K562 (cell line): ENCODE measurements around the gene MTG1. TPM values are rescaled to one million over a fixed set of nuclear protein-coding genes. Genes with fewer than 3 reads are reported as not detected.

ENCODE experiments used
- ATAC-seq: fragments of 200-7000 bp; cut with Tn5 transposase; 3 replicates; pipeline ENCODE4 v1.9.1; 2020; ENCODE audit warnings: moderate library complexity
- BruUV-seq: library from RNA; stranded (reverse); fragments of 400-500 nt; replicated peaks from 2 replicates; lab custom pipeline; 2021; lab: Mats Ljungman, UMichigan
- CTCF ChIA-PET: fragments of 300-600 bp; formaldehyde crosslinking; extraction: SDS; loops from one replicate; lab custom pipeline; 2021; ENCODE audit warnings: low intra/inter-chr PET ratio; lab: Yijun Ruan, JAX
- POLR2A ChIA-PET: fragments of 300-600, 350-650 bp; sonication (Branson Sonifier 250); formaldehyde crosslinking; extraction: SDS; loops from one replicate; lab custom pipeline; 2021; ENCODE audit warnings: antibody characterized with exemption, inconsistent platforms; lab: Yijun Ruan, JAX
- DNase-seq, 4 experiments: peaks; one replicate each; pipeline versions ENCODE4 v3.0.0 to v3.0.0-alpha.2; 2011 to 2018; ENCODE audit warnings: low spot score in 3 of 4, mixed read lengths in 3 of 4; ENCODE audit errors: extremely low read depth in 1 of 4
- FAIRE-seq: peaks from 2 replicates; lab custom pipeline; 2011; peaks lifted over from hg19 to GRCh38; lab: Jason Lieb, UNC
- H2AFZ ChIP-seq: 2 replicates; pipeline ENCODE4 v1.6.0; 2011; ENCODE audit warnings: low read depth, low read length, control low read depth, inconsistent platforms
- H3K27ac ChIP-seq: fragments of 200-600 bp; 3 replicates; pipeline ENCODE4 v1.8.0; 2011; ENCODE audit warnings: low read depth, mild to moderate bottlenecking, control low read depth, inconsistent platforms, low read length, moderate library complexity, mixed read lengths; ENCODE audit errors: extremely low read depth
- H3K27me3 ChIP-seq, 2 experiments: fragments of 300-600 bp in 1 of 2; 2 replicates in 1 of 2; 3 replicates in 1 of 2; pipeline versions ENCODE4 v1.6.0 to v1.8.0; 2011; ENCODE audit warnings: inconsistent platforms in 2 of 2, low read length in 2 of 2, mild to moderate bottlenecking in 1 of 2, mixed read lengths in 1 of 2, moderate library complexity in 1 of 2; ENCODE audit not compliant: control insufficient read depth in 2 of 2, insufficient read depth in 2 of 2
- H3K36me3 ChIP-seq: fragments of 300-600 bp; 3 replicates; pipeline ENCODE4 v1.8.0; 2011; ENCODE audit warnings: mild to moderate bottlenecking, low read length, inconsistent platforms; ENCODE audit not compliant: control insufficient read depth, insufficient read depth
- H3K4me1 ChIP-seq, 2 experiments: fragments of 200-600 bp in 1 of 2; replicated peaks in 1 of 2; 2 replicates in 1 of 2; 3 replicates in 1 of 2; pipeline versions ENCODE4 v1.5.1 to v1.8.0; 2011; ENCODE audit warnings: inconsistent platforms in 2 of 2, low read length in 2 of 2, mild to moderate bottlenecking in 1 of 2, mixed read lengths in 1 of 2, moderate library complexity in 1 of 2; ENCODE audit not compliant: control insufficient read depth in 2 of 2, insufficient read depth in 2 of 2
- H3K4me2 ChIP-seq: 2 replicates; pipeline ENCODE4 v1.6.1; 2011; ENCODE audit warnings: low read length, control low read depth, inconsistent platforms, mixed read lengths; ENCODE audit not compliant: insufficient read depth
- H3K4me3 ChIP-seq: fragments of 200-600 bp; sonication (generic), shearing (Covaris generic); 2 replicates; pipeline ENCODE4 v1.5.1; 2016; ENCODE audit warnings: control low read depth, inconsistent platforms
- H3K79me2 ChIP-seq: fragments of 200-600 bp; 3 replicates; pipeline ENCODE4 v1.8.0; 2011; ENCODE audit warnings: low read length, inconsistent platforms; ENCODE audit not compliant: control insufficient read depth, insufficient read depth
- H3K9ac ChIP-seq, 2 experiments: 2 replicates each; pipeline versions ENCODE4 v1.6.0 to v1.6.1; 2011; ENCODE audit warnings: low read depth in 2 of 2, low read length in 2 of 2, control low read depth in 1 of 2, inconsistent platforms in 1 of 2, mild to moderate bottlenecking in 1 of 2, mixed read lengths in 1 of 2; ENCODE audit not compliant: insufficient read depth in 1 of 2
- H3K9me1 ChIP-seq: one replicate; pipeline ENCODE4 v1.6.0; 2011; ENCODE audit warnings: inconsistent platforms, mild to moderate bottlenecking, low read length, moderate library complexity; ENCODE audit not compliant: control insufficient read depth, insufficient read depth
- H3K9me3 ChIP-seq: replicated peaks from 2 replicates; pipeline ENCODE4 v1.5.1; 2011; ENCODE audit warnings: low read depth, low read length, inconsistent platforms; ENCODE audit not compliant: control insufficient read depth, insufficient read depth
- H4K20me1 ChIP-seq: replicated peaks from 2 replicates; pipeline ENCODE4 v1.6.1; 2011; ENCODE audit warnings: low read length, inconsistent platforms, mixed read lengths; ENCODE audit not compliant: control insufficient read depth, insufficient read depth
- BRCA1 ChIP-seq, 2 experiments: fragments of 450-650 bp in 1 of 2; sonication (generic) in 1 of 2; formaldehyde crosslinking in 1 of 2; IDR thresholded peaks; 2 replicates each; pipeline versions ENCODE4 v1.5.0 to v1.6.1; 2017 to 2020; ENCODE audit warnings: mild to moderate bottlenecking in 1 of 2, missing genetic modification reagents in 1 of 2
- CBX8 ChIP-seq: fragments of 200-600 bp; sonication (generic); IDR thresholded peaks from 2 replicates; pipeline ENCODE4 v1.6.1; 2012; ENCODE audit warnings: borderline replicate concordance, mixed run types, low read depth, mild to moderate bottlenecking, moderate library complexity, mixed read lengths, low read length, control low read depth, inconsistent platforms; ENCODE audit not compliant: poor library complexity, severe bottlenecking; ENCODE audit errors: extremely low read depth
- DNMT1 ChIP-seq: fragments of 450-650 bp; IDR thresholded peaks from 2 replicates; pipeline ENCODE4 v1.6.1; 2016; ENCODE audit warnings: antibody characterized with exemption, mild to moderate bottlenecking
- ERF ChIP-seq: fragments of 450-650 bp; formaldehyde crosslinking; IDR thresholded peaks from 2 replicates; pipeline ENCODE4 v1.4.0; 2020; ENCODE audit warnings: mild to moderate bottlenecking, mixed read lengths
- RUNX1 ChIP-seq: sonication (generic); IDR thresholded peaks from 2 replicates; pipeline ENCODE4 v1.6.1; 2016; ENCODE audit warnings: antibody characterized with exemption, low read depth
- TBP ChIP-seq: optimal IDR thresholded peaks from 2 replicates; pipeline ENCODE3; 2011; ENCODE audit warnings: low read depth, low read length, improper control_type of control experiment
- ZFP30 ChIP-seq: fragments of 250-450 bp; sonication (Bioruptor Pico); IDR thresholded peaks from 2 replicates; pipeline ENCODE4 v1.8.0; 2022; ENCODE audit warnings: moderate library complexity, mild to moderate bottlenecking, inconsistent platforms, borderline replicate concordance
- ZNF311 ChIP-seq: fragments of 250-450 bp; sonication (Bioruptor Pico); IDR thresholded peaks from 2 replicates; pipeline ENCODE4 v1.4.0; 2020; ENCODE audit warnings: mild to moderate bottlenecking, moderate library complexity
- ZNF324 ChIP-seq: fragments of 250-450 bp; sonication (Bioruptor Pico); IDR thresholded peaks from 2 replicates; pipeline ENCODE4 v1.4.0; 2020; ENCODE audit warnings: mild to moderate bottlenecking
- WGBS: fragments of 100-300 bp; shearing (Covaris generic); methylation state at CpG from one replicate; pipeline ENCODE4 v1.1.6; 2016; ENCODE audit warnings: low coverage, mixed read lengths; ENCODE audit not compliant: insufficient coverage; ENCODE audit errors: missing lambda C conversion rate; 5-methylcytosine and 5-hydroxymethylcytosine counted together
- in situ Hi-C: fragments of 300-500 bp; cut with MboI; formaldehyde crosslinking; loops from 4 replicates; pipeline ENCODE4 v1.15.0; 2018; ENCODE audit warnings: inconsistent platforms, mixed read lengths
- intact Hi-C: fragments of 100-400 bp; cut with micrococcal nuclease; formaldehyde crosslinking; loops from 2 replicates; pipeline ENCODE4 v1.14.2; 2022
- polyA plus RNA-seq, 8 experiments: library from polyadenylated mRNA; depleted of rRNA in 4 of 8; stranded (reverse) in 5 of 8; unstranded in 3 of 8; fragments of >200 nt; fragmentation: Nextera tagmentation in 2 of 8; fragmentation: Illumina TruSeq in 1 of 8; extraction: Ambion mirVana in 2 of 8; extraction: Trizol in 1 of 8; gene quantifications; 2 replicates each; pipeline versions ENCODE4 v1.2.1 to v1.2.3, GENCODE V29; 2011 to 2014; ENCODE audit warnings: inconsistent platforms in 1 of 8, missing spikeins in 1 of 8
- total RNA-seq, 7 experiments: library from RNA; depleted of rRNA in 6 of 7; stranded (reverse); fragments of >200 nt in 6 of 7; fragmentation: Illumina TruSeq in 2 of 7; extraction: Trizol in 2 of 7; gene quantifications; 2 replicates each; pipeline versions ENCODE4 v1.2.1 to v1.2.3, GENCODE V29; 2011 to 2021; ENCODE audit warnings: low replicate concordance in 1 of 7
- TF ChIP-seq, protein P1 (sequence below): IDR thresholded peaks from 2 replicates; pipeline ENCODE4 v1.6.1; 2011; ENCODE audit not compliant: insufficient read length; ENCODE audit errors: extremely low read depth
- TF ChIP-seq, protein P2 (sequence below): sonication (generic); formaldehyde crosslinking; IDR thresholded peaks from 2 replicates; pipeline ENCODE4 v1.4.0; 2020; ENCODE audit warnings: mild to moderate bottlenecking, missing genetic modification reagents
- TF ChIP-seq, protein P3 (sequence below): sonication (generic); formaldehyde crosslinking; IDR thresholded peaks from 2 replicates; pipeline ENCODE4 v1.8.0; 2023; ENCODE audit warnings: missing genetic modification reagents, mild to moderate bottlenecking, borderline replicate concordance

Gene MTG1
- total and polyA plus RNA-seq, 9 of the 15 experiments (the other 6 are each of a cell fraction or from before 2014, with no cell fraction given), result 2.8 to 28.2 (median 15.4) TPM

DNA sequence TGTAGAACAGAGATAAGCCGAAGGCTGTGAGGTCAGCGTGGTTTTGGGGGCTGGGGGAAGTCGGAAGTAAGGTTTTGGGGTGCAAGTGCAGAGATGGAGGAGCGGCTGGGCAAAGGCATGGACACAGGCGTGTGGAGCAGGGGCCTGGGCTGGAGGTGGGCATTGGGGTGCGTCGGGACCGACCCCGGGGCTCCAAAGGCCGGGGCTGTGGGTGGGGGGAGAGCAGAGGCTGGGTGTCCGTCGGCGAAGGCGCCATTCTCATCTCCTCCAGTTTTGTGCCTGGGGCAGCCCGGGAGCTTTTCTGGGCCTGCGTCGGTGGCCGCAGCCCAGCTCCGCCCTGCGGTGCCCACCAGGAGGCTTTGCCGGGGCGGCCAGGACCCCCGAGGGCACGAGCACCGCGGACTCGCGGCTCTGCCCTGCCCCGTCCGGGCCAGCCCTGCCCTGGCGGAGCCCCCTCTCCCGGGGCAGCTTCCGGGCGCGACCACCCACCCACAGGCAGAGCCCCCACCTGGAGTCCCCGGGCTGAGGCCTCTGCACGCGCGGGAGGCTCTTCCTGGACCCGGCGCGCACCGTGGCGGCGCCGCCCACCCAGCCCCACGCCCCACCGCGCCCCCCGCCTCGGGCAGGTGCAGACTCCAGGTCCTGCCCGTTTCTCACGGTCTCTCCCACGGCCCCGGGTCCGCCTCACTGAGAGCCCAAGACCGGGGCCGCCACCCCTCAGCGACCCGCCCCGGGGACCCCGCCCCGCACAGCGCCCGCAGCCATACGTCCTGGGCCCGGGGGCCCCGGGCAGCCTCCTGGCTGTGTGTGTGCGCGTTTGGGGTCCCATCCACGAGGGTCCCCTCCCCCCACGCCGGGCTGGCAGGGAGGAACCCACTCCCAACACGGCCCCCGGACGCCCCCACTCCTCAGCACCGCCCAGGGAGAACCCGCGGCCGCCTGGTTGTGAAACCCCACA is 52.1 kb downstream of the MTG1 start:
- ChIA-PET POLR2A (interaction anchor here (0.5 kb wide), 1 partner anchor 12 kb away, joined by 3 read pairs; no protein-coding TSS in a partner anchor), CTCF (no interaction called here)
- FAIRE-seq, result no peak
- H3K27me3 ChIP-seq, result no peaks in the 10 kb centered on the region; a peak in 1 of 5 replicates
- no peaks in the 10 kb centered on the region for H3K9me1 ChIP-seq
- no peak overlapping the region for H2AFZ ChIP-seq
- intact Hi-C loops (no loop called here), in situ Hi-C loops (no loop called here)
- DNase-seq, result no peak
- no peak for ATAC-seq
- no peaks in the 10 kb centered on the region for H3K79me2 ChIP-seq
- no peak overlapping the region for H3K4me2 ChIP-seq
- H3K27ac ChIP-seq, result no peak overlapping the region
- H3K9me3 ChIP-seq, result peaks cover 4% of the 10 kb centered on the region; the same call in 1 of the 2 replicates
- H4K20me1 ChIP-seq, result no peaks in the 10 kb centered on the region
- H3K4me3 ChIP-seq, result no peak overlapping the region
- H3K36me3 ChIP-seq, result no peaks in the 10 kb centered on the region
- no peak overlapping the region for H3K9ac ChIP-seq
- BruUV-seq, result no TSS peak
- 29% methylated on average over 28 of the region's 80 CpGs for WGBS
- H3K4me1 ChIP-seq, result peaks cover 0 to 12% of the 10 kb centered on the region in 2 experiments; a peak in 1 of 5 replicates
- TF ChIP-seq, protein P1, sequence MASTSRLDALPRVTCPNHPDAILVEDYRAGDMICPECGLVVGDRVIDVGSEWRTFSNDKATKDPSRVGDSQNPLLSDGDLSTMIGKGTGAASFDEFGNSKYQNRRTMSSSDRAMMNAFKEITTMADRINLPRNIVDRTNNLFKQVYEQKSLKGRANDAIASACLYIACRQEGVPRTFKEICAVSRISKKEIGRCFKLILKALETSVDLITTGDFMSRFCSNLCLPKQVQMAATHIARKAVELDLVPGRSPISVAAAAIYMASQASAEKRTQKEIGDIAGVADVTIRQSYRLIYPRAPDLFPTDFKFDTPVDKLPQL, result no peak
- TF ChIP-seq TBP (no peak), RUNX1 (no peak), ZFP30 (CRISPR knock-in tag) (no peak), BRCA1 (IDR thresholded peaks at IDR 0.05) (no peak), BRCA1 (CRISPR knock-in tag; IDR thresholded peaks at IDR 0.05) (no peak), CBX8 (no peak), ZNF324 (CRISPR knock-in tag) (no peak), ERF (CRISPR knock-in tag) (no peak), ZNF311 (CRISPR knock-in tag) (no peak), DNMT1 (no peak)
- TF ChIP-seq, protein P2, sequence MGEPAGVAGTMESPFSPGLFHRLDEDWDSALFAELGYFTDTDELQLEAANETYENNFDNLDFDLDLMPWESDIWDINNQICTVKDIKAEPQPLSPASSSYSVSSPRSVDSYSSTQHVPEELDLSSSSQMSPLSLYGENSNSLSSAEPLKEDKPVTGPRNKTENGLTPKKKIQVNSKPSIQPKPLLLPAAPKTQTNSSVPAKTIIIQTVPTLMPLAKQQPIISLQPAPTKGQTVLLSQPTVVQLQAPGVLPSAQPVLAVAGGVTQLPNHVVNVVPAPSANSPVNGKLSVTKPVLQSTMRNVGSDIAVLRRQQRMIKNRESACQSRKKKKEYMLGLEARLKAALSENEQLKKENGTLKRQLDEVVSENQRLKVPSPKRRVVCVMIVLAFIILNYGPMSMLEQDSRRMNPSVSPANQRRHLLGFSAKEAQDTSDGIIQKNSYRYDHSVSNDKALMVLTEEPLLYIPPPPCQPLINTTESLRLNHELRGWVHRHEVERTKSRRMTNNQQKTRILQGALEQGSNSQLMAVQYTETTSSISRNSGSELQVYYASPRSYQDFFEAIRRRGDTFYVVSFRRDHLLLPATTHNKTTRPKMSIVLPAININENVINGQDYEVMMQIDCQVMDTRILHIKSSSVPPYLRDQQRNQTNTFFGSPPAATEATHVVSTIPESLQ, result no peak
- TF ChIP-seq, protein P3, sequence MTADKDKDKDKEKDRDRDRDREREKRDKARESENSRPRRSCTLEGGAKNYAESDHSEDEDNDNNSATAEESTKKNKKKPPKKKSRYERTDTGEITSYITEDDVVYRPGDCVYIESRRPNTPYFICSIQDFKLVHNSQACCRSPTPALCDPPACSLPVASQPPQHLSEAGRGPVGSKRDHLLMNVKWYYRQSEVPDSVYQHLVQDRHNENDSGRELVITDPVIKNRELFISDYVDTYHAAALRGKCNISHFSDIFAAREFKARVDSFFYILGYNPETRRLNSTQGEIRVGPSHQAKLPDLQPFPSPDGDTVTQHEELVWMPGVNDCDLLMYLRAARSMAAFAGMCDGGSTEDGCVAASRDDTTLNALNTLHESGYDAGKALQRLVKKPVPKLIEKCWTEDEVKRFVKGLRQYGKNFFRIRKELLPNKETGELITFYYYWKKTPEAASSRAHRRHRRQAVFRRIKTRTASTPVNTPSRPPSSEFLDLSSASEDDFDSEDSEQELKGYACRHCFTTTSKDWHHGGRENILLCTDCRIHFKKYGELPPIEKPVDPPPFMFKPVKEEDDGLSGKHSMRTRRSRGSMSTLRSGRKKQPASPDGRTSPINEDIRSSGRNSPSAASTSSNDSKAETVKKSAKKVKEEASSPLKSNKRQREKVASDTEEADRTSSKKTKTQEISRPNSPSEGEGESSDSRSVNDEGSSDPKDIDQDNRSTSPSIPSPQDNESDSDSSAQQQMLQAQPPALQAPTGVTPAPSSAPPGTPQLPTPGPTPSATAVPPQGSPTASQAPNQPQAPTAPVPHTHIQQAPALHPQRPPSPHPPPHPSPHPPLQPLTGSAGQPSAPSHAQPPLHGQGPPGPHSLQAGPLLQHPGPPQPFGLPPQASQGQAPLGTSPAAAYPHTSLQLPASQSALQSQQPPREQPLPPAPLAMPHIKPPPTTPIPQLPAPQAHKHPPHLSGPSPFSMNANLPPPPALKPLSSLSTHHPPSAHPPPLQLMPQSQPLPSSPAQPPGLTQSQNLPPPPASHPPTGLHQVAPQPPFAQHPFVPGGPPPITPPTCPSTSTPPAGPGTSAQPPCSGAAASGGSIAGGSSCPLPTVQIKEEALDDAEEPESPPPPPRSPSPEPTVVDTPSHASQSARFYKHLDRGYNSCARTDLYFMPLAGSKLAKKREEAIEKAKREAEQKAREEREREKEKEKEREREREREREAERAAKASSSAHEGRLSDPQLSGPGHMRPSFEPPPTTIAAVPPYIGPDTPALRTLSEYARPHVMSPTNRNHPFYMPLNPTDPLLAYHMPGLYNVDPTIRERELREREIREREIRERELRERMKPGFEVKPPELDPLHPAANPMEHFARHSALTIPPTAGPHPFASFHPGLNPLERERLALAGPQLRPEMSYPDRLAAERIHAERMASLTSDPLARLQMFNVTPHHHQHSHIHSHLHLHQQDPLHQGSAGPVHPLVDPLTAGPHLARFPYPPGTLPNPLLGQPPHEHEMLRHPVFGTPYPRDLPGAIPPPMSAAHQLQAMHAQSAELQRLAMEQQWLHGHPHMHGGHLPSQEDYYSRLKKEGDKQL (CRISPR knock-in tag), result no peak
